Liver (tissue), 3 donors: ENCODE results near the gene RPTOR.

ENCODE experiments used
- CTCF ChIP-seq: fragments of 150-350 bp; IDR thresholded peaks from 2 replicates; pipeline ENCODE4 v1.5.1; 2017; ENCODE audit warnings: improper control_type of control experiment, low read depth, low read length; ENCODE audit not compliant: missing input control
- FOXA1 ChIP-seq: IDR thresholded peaks from 2 replicates; pipeline ENCODE4 v1.6.1; 2016; ENCODE audit warnings: antibody characterized with exemption
- GABPA ChIP-seq, 2 donors: IDR thresholded peaks in 1 of 2; conservative IDR thresholded peaks in 1 of 2; 2 replicates each; pipeline ENCODE4 v1.6.1; 2016; ENCODE audit warnings: antibody characterized with exemption in 2 of 2, mild to moderate bottlenecking in 1 of 2, moderate library complexity in 1 of 2
- MAX ChIP-seq: IDR thresholded peaks from 2 replicates; pipeline ENCODE4 v1.6.1; 2016; ENCODE audit warnings: antibody characterized with exemption
- RAD21 ChIP-seq, 2 donors: IDR thresholded peaks; 2 replicates each; pipeline ENCODE4 v1.6.1; 2016; ENCODE audit warnings: antibody characterized with exemption in 2 of 2, mild to moderate bottlenecking in 2 of 2
- REST ChIP-seq: IDR thresholded peaks from 2 replicates; pipeline ENCODE4 v1.6.1; 2016; ENCODE audit warnings: antibody characterized with exemption, mild to moderate bottlenecking
- ZBTB33 ChIP-seq: IDR thresholded peaks from 2 replicates; pipeline ENCODE4 v1.6.1; 2016; ENCODE audit warnings: antibody characterized with exemption
- donor health status: healthy.
- donor health status: healthy.

GRCh38 chr17:80625627-80626026 lies 81.0 kb downstream of the RPTOR start:
- TF ChIP-seq CTCF (no peak), ZBTB33 (no peak), GABPA (IDR thresholded peaks at IDR 0.05 in 1 of 2, conservative IDR thresholded peaks at IDR 0.05 in 1 of 2) (no peak), REST (no peak), FOXA1 (no peak), MAX (no peak), RAD21 (IDR thresholded peaks at IDR 0.05) (no peak)
